AG09319 (cell line): ENCODE results near the gene AKT1S1.

Experiments used
- DNase-seq: peaks from one replicate; pipeline ENCODE4 v3.0.0-alpha.2; 2010; ENCODE audit warnings: low read depth; ENCODE audit errors: extremely low read depth
- TF ChIP-seq, protein P1 (sequence below): IDR thresholded peaks from 2 replicates; pipeline ENCODE4 v1.5.1; 2011; ENCODE audit warnings: low read depth, mild to moderate bottlenecking, inconsistent platforms, low read length, moderate library complexity

AKT1S1 gene

DNA sequence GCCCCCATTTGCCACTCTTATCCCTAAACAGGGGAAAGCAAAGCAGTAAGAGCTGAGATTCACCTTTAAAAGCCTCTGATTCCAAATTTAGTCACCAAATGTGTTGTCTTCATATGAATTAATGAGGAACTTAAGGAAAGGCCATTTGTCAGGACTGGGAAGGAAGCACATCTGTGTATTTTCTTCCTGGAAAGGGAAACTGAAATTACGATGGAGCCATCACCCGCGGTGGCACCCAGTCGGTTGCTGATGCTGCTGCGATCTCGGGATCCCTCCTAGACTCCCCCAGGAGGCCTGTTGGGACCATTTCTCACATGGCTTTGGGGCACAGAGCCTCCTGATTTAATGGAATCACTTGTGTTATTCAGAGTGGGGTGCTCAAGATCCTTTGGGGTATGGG, 27.0 kb upstream of the AKT1S1 start:
- no peak for DNase-seq
- TF ChIP-seq, protein P1, sequence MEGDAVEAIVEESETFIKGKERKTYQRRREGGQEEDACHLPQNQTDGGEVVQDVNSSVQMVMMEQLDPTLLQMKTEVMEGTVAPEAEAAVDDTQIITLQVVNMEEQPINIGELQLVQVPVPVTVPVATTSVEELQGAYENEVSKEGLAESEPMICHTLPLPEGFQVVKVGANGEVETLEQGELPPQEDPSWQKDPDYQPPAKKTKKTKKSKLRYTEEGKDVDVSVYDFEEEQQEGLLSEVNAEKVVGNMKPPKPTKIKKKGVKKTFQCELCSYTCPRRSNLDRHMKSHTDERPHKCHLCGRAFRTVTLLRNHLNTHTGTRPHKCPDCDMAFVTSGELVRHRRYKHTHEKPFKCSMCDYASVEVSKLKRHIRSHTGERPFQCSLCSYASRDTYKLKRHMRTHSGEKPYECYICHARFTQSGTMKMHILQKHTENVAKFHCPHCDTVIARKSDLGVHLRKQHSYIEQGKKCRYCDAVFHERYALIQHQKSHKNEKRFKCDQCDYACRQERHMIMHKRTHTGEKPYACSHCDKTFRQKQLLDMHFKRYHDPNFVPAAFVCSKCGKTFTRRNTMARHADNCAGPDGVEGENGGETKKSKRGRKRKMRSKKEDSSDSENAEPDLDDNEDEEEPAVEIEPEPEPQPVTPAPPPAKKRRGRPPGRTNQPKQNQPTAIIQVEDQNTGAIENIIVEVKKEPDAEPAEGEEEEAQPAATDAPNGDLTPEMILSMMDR = no peak

DNA sequence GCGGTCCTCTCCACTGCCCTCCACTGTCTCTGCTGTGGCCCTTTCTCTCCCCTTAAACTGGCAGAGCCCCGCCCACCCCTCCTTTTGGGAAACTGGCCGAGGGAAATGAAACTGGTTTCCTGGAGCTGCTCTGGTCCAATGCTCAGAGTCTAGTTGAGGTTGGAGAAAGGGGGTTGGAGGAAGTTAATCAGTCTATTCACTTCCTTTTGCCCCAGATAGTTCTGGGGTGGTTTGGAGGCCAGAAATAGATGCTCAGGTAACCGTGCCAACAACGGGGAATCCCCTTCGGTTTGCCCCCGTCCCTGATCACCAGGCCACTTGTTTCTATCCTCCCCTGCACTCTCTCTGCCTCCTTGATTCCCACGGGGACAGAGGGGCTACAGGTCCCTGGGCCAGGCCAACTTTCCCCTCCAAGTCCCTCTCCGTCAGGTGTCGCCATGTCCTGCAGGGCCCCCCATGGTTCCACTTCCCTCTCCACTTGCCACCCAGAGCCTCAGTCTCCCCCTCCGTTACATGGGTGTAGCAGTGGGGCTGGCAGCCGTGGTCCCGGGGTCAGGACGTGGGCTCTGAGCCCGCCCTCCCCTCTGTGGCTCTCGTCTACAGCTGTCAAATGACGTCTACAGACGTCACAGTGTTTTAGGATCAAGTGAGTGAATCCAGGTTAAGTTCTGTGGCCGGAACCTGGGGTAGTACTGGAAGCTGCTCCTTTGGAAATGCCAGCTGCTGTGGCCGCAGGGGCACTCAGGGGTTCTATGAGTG, 19.9 kb upstream of the AKT1S1 start, which contains the start of gene IL4I1:
TSS of gene IL4I1 (minus strand) at position 25 of the 759 bp plus-strand sequence. CDS start 727 bp downstream, outside the sequence.
- TF ChIP-seq, protein P1 = no peak
- no peak for DNase-seq

DNA sequence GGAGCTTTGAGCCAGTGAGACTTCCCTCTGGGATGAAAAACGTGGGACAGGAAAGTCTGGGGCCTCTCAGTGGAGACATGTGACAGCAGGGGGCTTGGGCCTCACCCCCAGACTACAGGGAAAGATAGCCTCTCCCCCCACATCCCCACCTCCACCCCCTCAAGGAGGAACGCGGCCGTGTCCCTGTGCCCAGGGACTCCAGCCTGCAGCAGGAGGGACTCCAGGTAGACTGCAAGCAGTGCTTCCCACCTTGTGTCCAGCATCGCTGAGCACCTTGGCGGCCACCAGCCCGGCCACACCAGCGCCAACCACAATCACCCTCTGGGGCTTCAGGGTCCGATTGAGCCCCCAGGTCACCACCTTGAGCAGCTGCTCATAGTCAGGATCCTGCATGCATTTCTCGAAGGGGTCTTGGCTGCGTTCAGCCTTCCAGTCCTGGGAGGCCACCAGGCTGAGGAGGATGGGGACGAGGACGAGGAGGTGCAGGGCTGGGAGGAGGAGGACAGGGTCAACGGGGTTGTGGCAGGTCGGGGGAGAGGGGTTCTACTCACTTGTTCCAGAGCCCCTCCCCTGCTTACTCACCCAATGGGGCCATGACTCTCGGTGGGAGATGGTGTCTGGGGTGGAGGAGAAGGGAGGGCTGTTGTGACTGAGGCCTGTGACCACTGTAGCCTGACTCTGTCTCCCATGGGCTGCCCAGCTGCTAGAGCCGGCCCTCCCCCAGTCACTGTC, 18.6 kb upstream of the AKT1S1 start:
- no peak for DNase-seq

DNA sequence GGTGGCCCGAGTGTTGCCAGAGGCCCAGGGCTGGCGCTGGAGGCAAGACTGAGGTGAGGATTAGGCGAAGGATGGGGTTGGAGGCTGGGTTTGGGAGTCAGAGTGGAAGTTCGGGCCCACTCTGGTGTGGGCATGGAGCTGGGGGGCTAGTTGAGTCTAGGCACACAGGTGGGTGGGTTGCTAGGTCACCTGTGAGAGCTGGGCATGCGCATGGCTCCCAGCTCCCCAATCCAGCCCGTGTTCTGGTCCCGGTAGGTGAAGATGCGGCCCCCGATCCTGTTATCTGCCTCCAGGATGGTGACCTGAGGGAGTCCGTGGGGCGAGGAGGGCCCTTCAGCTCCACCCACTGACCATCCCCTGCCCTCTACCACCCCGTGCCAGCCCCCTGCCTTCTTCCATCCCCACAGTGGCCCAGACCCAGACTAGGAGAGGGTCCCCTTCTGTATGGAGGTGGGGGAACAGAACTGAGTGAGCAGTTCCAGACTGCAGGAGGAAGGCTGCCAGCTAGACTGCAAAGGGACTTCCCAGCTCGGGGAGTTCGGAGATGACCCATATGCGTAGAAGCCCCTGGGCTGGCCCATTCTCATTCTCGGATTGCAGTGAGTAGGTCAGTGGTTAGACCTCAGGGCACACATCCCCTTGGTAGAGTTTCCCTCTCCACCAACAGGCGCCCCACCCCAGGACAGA, 17.9 kb upstream of the AKT1S1 start:
- no peak for DNase-seq
- TF ChIP-seq, protein P1 = no peak

More for the DNA sequence above, 18.6 kb upstream of the AKT1S1 start:
- TF ChIP-seq, protein P1 = no peak

DNA sequence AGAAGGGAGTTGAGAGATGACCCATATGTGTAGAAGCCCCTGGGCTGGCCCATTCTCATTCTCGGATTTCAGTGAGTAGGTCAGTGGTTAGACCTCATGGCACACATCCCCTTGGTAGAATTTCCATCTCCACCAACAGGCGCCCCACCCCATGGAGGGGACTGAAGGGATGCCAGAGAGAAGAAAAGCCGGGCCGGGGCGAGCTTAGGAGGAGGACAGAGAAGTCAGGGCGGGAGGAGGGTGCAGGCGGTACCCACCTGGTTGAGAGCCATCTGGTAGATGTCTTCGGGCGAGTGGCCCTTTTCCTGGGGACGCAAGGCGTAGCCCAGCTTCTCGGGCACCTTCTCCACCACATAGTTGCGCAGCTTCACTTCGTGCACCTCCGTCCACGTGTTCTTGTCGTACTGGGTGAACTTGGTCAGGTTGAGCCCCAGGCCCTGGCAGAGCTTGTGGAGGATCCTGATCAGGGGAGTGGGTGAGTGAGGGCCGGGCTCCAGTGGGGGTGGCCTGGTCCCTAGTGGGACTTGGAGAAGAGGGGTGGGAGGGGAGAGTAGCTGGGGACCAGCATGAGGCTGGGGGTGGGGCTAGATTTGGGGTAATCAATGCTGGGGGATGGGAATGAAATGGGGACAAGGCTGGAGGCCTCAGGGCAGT, 17.0 kb upstream of the AKT1S1 start:
- DNase-seq = no peak
- TF ChIP-seq, protein P1 = no peak

DNA sequence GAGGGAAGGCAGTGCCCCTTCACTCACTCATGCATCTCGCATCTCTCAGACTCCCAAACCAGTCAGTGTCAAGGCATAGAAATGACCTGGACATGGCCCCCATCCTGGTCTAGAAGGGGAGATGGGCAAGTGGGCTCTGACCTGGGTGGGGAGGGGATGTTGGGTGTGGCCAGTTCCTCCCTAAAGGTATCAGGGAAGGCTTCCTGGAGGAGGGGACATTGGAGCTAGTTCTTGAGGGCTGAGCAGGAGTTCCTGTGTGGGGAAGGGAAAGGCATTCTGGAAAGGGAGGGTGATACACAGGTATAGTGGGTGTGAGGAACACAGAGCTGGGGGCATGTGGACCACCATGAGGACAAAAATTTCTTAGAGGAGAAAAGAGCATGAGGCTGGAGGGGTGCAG, 15.6 kb upstream of the AKT1S1 start:
- TF ChIP-seq, protein P1 = no peak

More for the DNA sequence above, 15.6 kb upstream of the AKT1S1 start:
- no peak for DNase-seq
